IMR-90 (cell line): ENCODE data around the gene FADS6. TPM values are rescaled to one million over a fixed set of nuclear protein-coding genes. Genes with fewer than 3 reads are reported as not detected.

Experiments used
- ATAC-seq: fragments of 200-7000 bp; cut with Tn5 transposase; 2 replicates; pipeline ENCODE4 v1.9.1; 2020; ENCODE audit warnings: low read depth, mild to moderate bottlenecking, moderate library complexity
- BruUV-seq: library from RNA; stranded (reverse); fragments of 400-500 nt; replicated peaks from 2 replicates; lab custom pipeline; 2021; lab: Mats Ljungman, UMichigan
- CTCF ChIA-PET: fragments of 300-600 bp; formaldehyde crosslinking; extraction: SDS; loops from one replicate; lab custom pipeline; 2021; ENCODE audit warnings: antibody characterized with exemption; lab: Yijun Ruan, JAX
- POLR2A ChIA-PET: fragments of 300-600 bp; sonication (Branson Sonifier 250); formaldehyde crosslinking; loops from one replicate; lab custom pipeline; 2022; ENCODE audit warnings: antibody characterized with exemption; ENCODE audit not compliant: unreplicated experiment; lab: Charles Lee
- DNase-seq: peaks from one replicate; pipeline ENCODE4 v3.0.0; 2013
- H2AFZ ChIP-seq: replicated peaks from 2 replicates; pipeline ENCODE3; 2013; ENCODE audit warnings: low read length, mild to moderate bottlenecking; ENCODE audit not compliant: poor library complexity
- H2AK5ac ChIP-seq: 2 replicates; pipeline ENCODE4 v1.6.1; 2013; ENCODE audit warnings: low read depth, low read length, inconsistent platforms
- H2AK9ac ChIP-seq: replicated peaks from 2 replicates; pipeline ENCODE3; 2013; ENCODE audit warnings: mild to moderate bottlenecking, low read depth, low read length, moderate library complexity; ENCODE audit not compliant: poor library complexity
- H2BK120ac ChIP-seq: 2 replicates; pipeline ENCODE4 v1.6.1; 2013; ENCODE audit warnings: low read depth, low read length, inconsistent platforms
- H2BK15ac ChIP-seq: 3 replicates; pipeline ENCODE4 v1.6.1; 2013; ENCODE audit warnings: low read depth, low read length, inconsistent platforms
- H2BK20ac ChIP-seq: 2 replicates; pipeline ENCODE4 v1.6.1; 2013; ENCODE audit warnings: low read depth, mild to moderate bottlenecking, inconsistent platforms, low read length, moderate library complexity
- H2BK5ac ChIP-seq: 2 replicates; pipeline ENCODE4 v1.6.1; 2013; ENCODE audit warnings: mild to moderate bottlenecking, low read depth, low read length, inconsistent platforms; ENCODE audit not compliant: poor library complexity, severe bottlenecking
- H3K14ac ChIP-seq: replicated peaks from 2 replicates; pipeline ENCODE4 v1.6.1; 2013; ENCODE audit warnings: low read depth, low read length, inconsistent platforms
- H3K18ac ChIP-seq: 2 replicates; pipeline ENCODE4 v1.6.1; 2013; ENCODE audit warnings: low read depth, low read length, control low read depth
- H3K23ac ChIP-seq: 2 replicates; pipeline ENCODE4 v1.6.1; 2013; ENCODE audit warnings: low read depth, low read length, inconsistent platforms
- H3K27ac ChIP-seq: 2 replicates; pipeline ENCODE4 v1.5.1; 2013; ENCODE audit warnings: mild to moderate bottlenecking, control low read depth, low read length; ENCODE audit not compliant: insufficient read depth
- H3K27me3 ChIP-seq: 2 replicates; pipeline ENCODE4 v1.6.1; 2013; ENCODE audit warnings: low read length; ENCODE audit not compliant: control insufficient read depth, insufficient read depth
- H3K36me3 ChIP-seq: 2 replicates; pipeline ENCODE4 v1.6.1; 2013; ENCODE audit warnings: low read length, mixed read lengths; ENCODE audit not compliant: control insufficient read depth, insufficient read depth
- H3K4ac ChIP-seq: 2 replicates; pipeline ENCODE4 v1.6.1; 2013; ENCODE audit warnings: low read depth, low read length, inconsistent platforms
- H3K4me1 ChIP-seq: 2 replicates; pipeline ENCODE4 v1.6.1; 2013; ENCODE audit warnings: low read length, mixed read lengths; ENCODE audit not compliant: control insufficient read depth, insufficient read depth
- H3K4me2 ChIP-seq: 2 replicates; pipeline ENCODE4 v1.6.1; 2013; ENCODE audit warnings: low read depth, mild to moderate bottlenecking, control low read depth, low read length, moderate library complexity
- H3K4me3 ChIP-seq: 2 replicates; pipeline ENCODE4 v1.5.1; 2013; ENCODE audit warnings: low read depth, mild to moderate bottlenecking, control low read depth, low read length, moderate library complexity; ENCODE audit not compliant: insufficient read depth
- H3K56ac ChIP-seq: 2 replicates; pipeline ENCODE4 v1.6.1; 2013; ENCODE audit warnings: low read length, inconsistent platforms; ENCODE audit not compliant: insufficient read depth; ENCODE audit errors: extremely low read depth
- H3K79me1 ChIP-seq, 2 experiments: 2 replicates each; pipeline ENCODE4 v1.6.1; 2013; ENCODE audit warnings: low read length in 2 of 2, inconsistent platforms in 1 of 2, low read depth in 1 of 2
- H3K9ac ChIP-seq: 2 replicates; pipeline ENCODE4 v1.6.1; 2013; ENCODE audit warnings: low read depth, low read length, control low read depth
- H3K9me1 ChIP-seq: 2 replicates; pipeline ENCODE4 v1.6.1; 2013; ENCODE audit warnings: low read length, inconsistent platforms; ENCODE audit not compliant: insufficient read depth
- H3K9me3 ChIP-seq: 2 replicates; pipeline ENCODE4 v1.6.1; 2013; ENCODE audit warnings: low read length; ENCODE audit not compliant: control insufficient read depth, insufficient read depth
- H4K20me1 ChIP-seq: 2 replicates; pipeline ENCODE4 v1.6.1; 2013; ENCODE audit warnings: low read length, inconsistent platforms; ENCODE audit not compliant: insufficient read depth
- H4K5ac ChIP-seq: 2 replicates; pipeline ENCODE4 v1.6.1; 2013; ENCODE audit warnings: mild to moderate bottlenecking, low read depth, low read length, control low read depth
- H4K8ac ChIP-seq, 2 experiments: 2 replicates each; pipeline ENCODE4 v1.6.1; 2013; ENCODE audit warnings: low read depth in 2 of 2, low read length in 2 of 2, control low read depth in 1 of 2, inconsistent platforms in 1 of 2
- H4K91ac ChIP-seq: 2 replicates; pipeline ENCODE4 v1.6.1; 2013; ENCODE audit warnings: low read depth, low read length, inconsistent platforms; ENCODE audit not compliant: insufficient read depth
- BHLHE40 ChIP-seq: fragments of 150-350 bp; IDR thresholded peaks from 2 replicates; pipeline ENCODE4 v1.6.1; 2016; ENCODE audit warnings: mild to moderate bottlenecking, low read depth, low read length
- ELK1 ChIP-seq: fragments of 150-350 bp; IDR thresholded peaks from 2 replicates; pipeline ENCODE4 v1.6.1; 2016; ENCODE audit warnings: low read depth, mild to moderate bottlenecking, low read length, moderate library complexity, borderline replicate concordance
- MAFK ChIP-seq: IDR thresholded peaks from 2 replicates; pipeline ENCODE4 v1.6.1; 2012; ENCODE audit warnings: low read depth, low read length, improper control_type of control experiment
- MAZ ChIP-seq: IDR thresholded peaks from 2 replicates; pipeline ENCODE4 v1.6.1; 2012; ENCODE audit warnings: low read depth, mild to moderate bottlenecking, low read length, improper control_type of control experiment, moderate library complexity, borderline replicate concordance
- SMC3 ChIP-seq: fragments of 150-350 bp; IDR thresholded peaks from 2 replicates; pipeline ENCODE4 v1.6.1; 2016; ENCODE audit warnings: low read depth, mild to moderate bottlenecking, antibody characterized with exemption, low read length, moderate library complexity
- WGBS, 2 experiments: methylation state at CpG; one replicate each; pipeline versions ENCODE4 v1.1.5 to v1.1.7; 2013; ENCODE audit warnings: missing lambda C conversion rate in 2 of 2; ENCODE audit not compliant: insufficient read length in 1 of 2; ENCODE audit errors: extremely low coverage in 2 of 2; 5-methylcytosine and 5-hydroxymethylcytosine counted together
- dilution Hi-C: fragments of 300-500 bp; cut with HindIII; formaldehyde crosslinking; loops from one replicate; pipeline ENCODE4 v1.14.3; 2018; ENCODE audit warnings: low sequenced_read_pairs; ENCODE audit not compliant: unreplicated experiment
- in situ Hi-C: fragments of 300-500 bp; cut with MboI; formaldehyde crosslinking; loops from 3 replicates; pipeline ENCODE4 v1.14.3; 2019; ENCODE audit warnings: low sequenced_read_pairs, inconsistent platforms, mixed read lengths
- intact Hi-C: fragments of 100-400 bp; cut with micrococcal nuclease; formaldehyde crosslinking; loops from 2 replicates; pipeline ENCODE4 v1.10.0; 2022
- polyA plus RNA-seq, 3 experiments: library from polyadenylated mRNA; depleted of rRNA; stranded (reverse); fragments of >200 nt; gene quantifications; 2 replicates each; pipeline ENCODE4 v1.2.3, GENCODE V29; 2012; ENCODE audit warnings: low replicate concordance in 1 of 3
- total RNA-seq: library from RNA; depleted of rRNA; stranded (reverse); fragments of >200 nt; gene quantifications from 2 replicates; pipeline ENCODE4 v1.2.3, GENCODE V29; 2012
- TF ChIP-seq, protein P1 (sequence below): conservative IDR thresholded peaks from 2 replicates; pipeline ENCODE4 v1.5.1; 2012; ENCODE audit warnings: mild to moderate bottlenecking, low read depth, low read length, improper control_type of control experiment

The FADS6 gene
- total and polyA plus RNA-seq, 2 of the 4 experiments (the other 2 are of a cell fraction): not detected

- intact Hi-C loops: no loop called here
- no peak overlapping the region for H3K9ac ChIP-seq
- BruUV-seq: no TSS peak
- H2AFZ ChIP-seq: no peak overlapping the region
- H3K18ac ChIP-seq: no peak overlapping the region
- no peak overlapping the region for H4K8ac ChIP-seq
- no peaks in the 10 kb centered on the region for H3K9me1 ChIP-seq
- TF ChIP-seq SMC3: no peak
- TF ChIP-seq, protein P1, sequence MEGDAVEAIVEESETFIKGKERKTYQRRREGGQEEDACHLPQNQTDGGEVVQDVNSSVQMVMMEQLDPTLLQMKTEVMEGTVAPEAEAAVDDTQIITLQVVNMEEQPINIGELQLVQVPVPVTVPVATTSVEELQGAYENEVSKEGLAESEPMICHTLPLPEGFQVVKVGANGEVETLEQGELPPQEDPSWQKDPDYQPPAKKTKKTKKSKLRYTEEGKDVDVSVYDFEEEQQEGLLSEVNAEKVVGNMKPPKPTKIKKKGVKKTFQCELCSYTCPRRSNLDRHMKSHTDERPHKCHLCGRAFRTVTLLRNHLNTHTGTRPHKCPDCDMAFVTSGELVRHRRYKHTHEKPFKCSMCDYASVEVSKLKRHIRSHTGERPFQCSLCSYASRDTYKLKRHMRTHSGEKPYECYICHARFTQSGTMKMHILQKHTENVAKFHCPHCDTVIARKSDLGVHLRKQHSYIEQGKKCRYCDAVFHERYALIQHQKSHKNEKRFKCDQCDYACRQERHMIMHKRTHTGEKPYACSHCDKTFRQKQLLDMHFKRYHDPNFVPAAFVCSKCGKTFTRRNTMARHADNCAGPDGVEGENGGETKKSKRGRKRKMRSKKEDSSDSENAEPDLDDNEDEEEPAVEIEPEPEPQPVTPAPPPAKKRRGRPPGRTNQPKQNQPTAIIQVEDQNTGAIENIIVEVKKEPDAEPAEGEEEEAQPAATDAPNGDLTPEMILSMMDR: no peak
- no peak for TF ChIP-seq ELK1
- no peak for TF ChIP-seq MAZ
- no peak for TF ChIP-seq MAFK
- no peak for TF ChIP-seq BHLHE40
- H3K14ac ChIP-seq: no peak overlapping the region
- H3K9me3 ChIP-seq: no peaks in the 10 kb centered on the region; the same call in 1 of the 2 replicates
- peaks cover 6% of the 10 kb centered on the region; the same call in 1 of the 2 replicates for H3K36me3 ChIP-seq
- ATAC-seq (no peak), DNase-seq (no peak)
- no peak overlapping the region for H2BK20ac ChIP-seq
- H2AK5ac ChIP-seq: no peak overlapping the region
- no peak overlapping the region for H3K4ac ChIP-seq
- no peak overlapping the region for H4K91ac ChIP-seq
- H2BK120ac ChIP-seq: no peak overlapping the region
- H3K23ac ChIP-seq: no peak overlapping the region
- H3K4me3 ChIP-seq: no peak overlapping the region
- in situ Hi-C loops: loop anchor here (25.0 kb wide), 1 partner anchor 647 kb away; the partner anchor contains the start of genes RPL38 and TTYH2
- no peaks in the 10 kb centered on the region; the same call in 1 of the 2 replicates for H3K4me1 ChIP-seq
- H3K79me1 ChIP-seq: no peaks in the 10 kb centered on the region
- CTCF ChIA-PET: interaction anchor here (1.2 kb wide), 1 partner anchor 68 kb away, joined by 3 read pairs; no protein-coding TSS in a partner anchor
- H4K5ac ChIP-seq: no peak overlapping the region
- dilution Hi-C loops: no loop called here
- H3K4me2 ChIP-seq: no peak overlapping the region
- no peaks in the 10 kb centered on the region; the same call in 1 of the 2 replicates for H4K20me1 ChIP-seq
- H3K27me3 ChIP-seq: peaks cover 74% of the 10 kb centered on the region
- no peak overlapping the region for H2BK15ac ChIP-seq
- POLR2A ChIA-PET: no interaction called here
- no peak overlapping the region for H3K56ac ChIP-seq
- H3K27ac ChIP-seq: no peak overlapping the region
- H2BK5ac ChIP-seq: no peak overlapping the region
- WGBS, 2 experiments: 43% methylated on average over 5 of the region's 12 CpGs; no CpG with 5 or more reads in 1 of the 2 experiments
- no peak overlapping the region for H2AK9ac ChIP-seq
These were observed 34.6 kb downstream of the FADS6 start for GRCh38 chr17:74858672-74859458.
